Sigmoid colon (tissue), 7 donors: ENCODE results near the gene NME2. TPM values are rescaled to one million over a fixed set of nuclear protein-coding genes. Genes with fewer than 3 reads are reported as not detected.

Experiments
- DNase-seq: peaks from one replicate; pipeline ENCODE4 v3.0.0-alpha.2; 2019
- H3K27ac ChIP-seq, 4 donors: fragments of 200-600 bp; sonication (generic); one replicate each; pipeline ENCODE4 v1.5.1; 2016 to 2019; ENCODE audit warnings: mild to moderate bottlenecking in 1 of 4
- H3K27me3 ChIP-seq, 3 donors: fragments of 200-600 bp; sonication (generic); one replicate each; pipeline ENCODE4 v1.5.1; 2019; ENCODE audit warnings: mild to moderate bottlenecking in 1 of 3
- H3K36me3 ChIP-seq, 4 donors: fragments of 200-600 bp; sonication (generic); one replicate each; pipeline ENCODE4 v1.5.1; 2016 to 2019
- H3K4me1 ChIP-seq, 4 donors: fragments of 200-600 bp; sonication (generic); one replicate each; pipeline ENCODE4 v1.5.1; 2017 to 2019
- H3K4me3 ChIP-seq, 4 donors: fragments of 200-600 bp; sonication (generic); one replicate each; pipeline ENCODE4 v1.5.1; 2017 to 2019; ENCODE audit warnings: mild to moderate bottlenecking in 2 of 4, moderate library complexity in 1 of 4
- H3K9me3 ChIP-seq, 4 donors: fragments of 200-600 bp in 3 of 4; sonication (generic) in 3 of 4; one replicate each; pipeline versions ENCODE4 v1.5.1 to v1.6.1; 2013 to 2019
- EP300 ChIP-seq, 4 donors: sonication (generic); formaldehyde crosslinking; IDR thresholded peaks; one replicate each; pipeline ENCODE4 v1.6.1; 2017; ENCODE audit warnings: antibody characterized with exemption in 4 of 4
- POLR2A ChIP-seq, 2 donors: fragments of 450-650 bp; IDR thresholded peaks; one replicate each; pipeline ENCODE4 v1.6.1; 2016; ENCODE audit warnings: antibody characterized with exemption in 2 of 2, mild to moderate bottlenecking in 2 of 2, moderate library complexity in 2 of 2
- POLR2AphosphoS5 ChIP-seq, 4 donors: sonication (generic); formaldehyde crosslinking; IDR thresholded peaks; one replicate each; pipeline ENCODE4 v1.6.1; 2017; ENCODE audit warnings: antibody characterized with exemption in 4 of 4
- WGBS, 2 donors: extraction: QIAGEN DNeasy Blood & Tissue Kit; methylation state at CpG; one replicate each; pipeline ENCODE4 v1.1.7; 2013; 5-methylcytosine and 5-hydroxymethylcytosine counted together
- intact Hi-C: fragments of 100-400 bp; cut with DNase I; formaldehyde crosslinking; loops from one replicate; pipeline ENCODE4 v1.15.1; 2023
- polyA plus RNA-seq, 3 donors: library from polyadenylated mRNA; stranded (reverse); fragments of 200-250 nt; gene quantifications; one replicate each; pipeline ENCODE4 v1.2.3, GENCODE V29; 2013
- total RNA-seq, 4 donors: library from RNA; depleted of rRNA; stranded (reverse); fragments of >200 nt; gene quantifications; one replicate each; pipeline ENCODE4 v1.1.0, GENCODE V29; 2016
- TF ChIP-seq, protein P1 (sequence below), 4 experiments: fragments of 450-650 bp in 3 of 4; fragments of 200-600 bp in 1 of 4; IDR thresholded peaks; one replicate each; pipeline ENCODE4 v1.5.1; 2016 to 2019; ENCODE audit warnings: antibody characterized with exemption in 4 of 4, mild to moderate bottlenecking in 3 of 4, moderate library complexity in 2 of 4
- donor health status: healthy with polysubstance abuse.
- donor health status: Bipolar disorder and iron deficiency.
- donor health status: healthy.

NME2 gene
- total and polyA plus RNA-seq, 7 donors: 443 to 957 (median 532) TPM

- Histone ChIP-seq H3K27me3 (no peaks in the 10 kb centered on the region), H3K27ac (peak overlapping the region in 1 of 4 donors; percentile 19), H3K4me3 (no peak overlapping the region), H3K36me3 (no peaks in the 10 kb centered on the region), H3K9me3 (no peaks in the 10 kb centered on the region), H3K4me1 (peaks cover 0 to 5% (median 0%) of the 10 kb centered on the region in 4 donors)
- intact Hi-C loops: no loop called here
- TF ChIP-seq, protein P1, sequence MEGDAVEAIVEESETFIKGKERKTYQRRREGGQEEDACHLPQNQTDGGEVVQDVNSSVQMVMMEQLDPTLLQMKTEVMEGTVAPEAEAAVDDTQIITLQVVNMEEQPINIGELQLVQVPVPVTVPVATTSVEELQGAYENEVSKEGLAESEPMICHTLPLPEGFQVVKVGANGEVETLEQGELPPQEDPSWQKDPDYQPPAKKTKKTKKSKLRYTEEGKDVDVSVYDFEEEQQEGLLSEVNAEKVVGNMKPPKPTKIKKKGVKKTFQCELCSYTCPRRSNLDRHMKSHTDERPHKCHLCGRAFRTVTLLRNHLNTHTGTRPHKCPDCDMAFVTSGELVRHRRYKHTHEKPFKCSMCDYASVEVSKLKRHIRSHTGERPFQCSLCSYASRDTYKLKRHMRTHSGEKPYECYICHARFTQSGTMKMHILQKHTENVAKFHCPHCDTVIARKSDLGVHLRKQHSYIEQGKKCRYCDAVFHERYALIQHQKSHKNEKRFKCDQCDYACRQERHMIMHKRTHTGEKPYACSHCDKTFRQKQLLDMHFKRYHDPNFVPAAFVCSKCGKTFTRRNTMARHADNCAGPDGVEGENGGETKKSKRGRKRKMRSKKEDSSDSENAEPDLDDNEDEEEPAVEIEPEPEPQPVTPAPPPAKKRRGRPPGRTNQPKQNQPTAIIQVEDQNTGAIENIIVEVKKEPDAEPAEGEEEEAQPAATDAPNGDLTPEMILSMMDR (IDR thresholded peaks at IDR 0.05): no peak
- no peak for TF ChIP-seq EP300 (IDR thresholded peaks at IDR 0.05)
- no peak for TF ChIP-seq POLR2AphosphoS5 (IDR thresholded peaks at IDR 0.05)
- TF ChIP-seq POLR2A (IDR thresholded peaks at IDR 0.05): no peak
- 59 to 71% methylated on average over 3 of the region's 3 CpGs for WGBS, 2 donors
- no peak for DNase-seq
These were observed 38.1 kb upstream of the NME2 start for GRCh38 chr17:51128076-51128475.

- DNase-seq: no peak
- Histone ChIP-seq H3K27ac (peak overlapping the region in 2 of 4 donors; percentile 9 to 25), H3K4me3 (no peak overlapping the region), H3K4me1 (peaks cover 0 to 1% (median 0%) of the 10 kb centered on the region in 4 donors), H3K27me3 (no peaks in the 10 kb centered on the region), H3K36me3 (no peaks in the 10 kb centered on the region), H3K9me3 (no peaks in the 10 kb centered on the region)
- intact Hi-C loops: no loop called here
- TF ChIP-seq, protein P1 (IDR thresholded peaks at IDR 0.05): no peak
- TF ChIP-seq POLR2A (IDR thresholded peaks at IDR 0.05) (no peak), POLR2AphosphoS5 (IDR thresholded peaks at IDR 0.05) (no peak), EP300 (IDR thresholded peaks at IDR 0.05) (no peak)
These were observed 33.3 kb upstream of the NME2 start for GRCh38 chr17:51132964-51133319.

GRCh38 chr17:51133365-51133764, 32.8 kb upstream of the NME2 start:
- DNase-seq: no peak
- Histone ChIP-seq H3K9me3 (no peaks in the 10 kb centered on the region), H3K4me3 (no peak overlapping the region), H3K36me3 (no peaks in the 10 kb centered on the region), H3K27ac (peak overlapping the region in 2 of 4 donors; percentile 9 to 25), H3K27me3 (no peaks in the 10 kb centered on the region), H3K4me1 (no peaks in the 10 kb centered on the region)
- WGBS, 2 donors: 86 to 92% methylated on average over 2 of the region's 2 CpGs
- intact Hi-C loops: no loop called here
- no peak for TF ChIP-seq POLR2A (IDR thresholded peaks at IDR 0.05)

GRCh38 chr17:51135956-51136355, 30.3 kb upstream of the NME2 start:
- Histone ChIP-seq H3K4me3 (no peak overlapping the region), H3K9me3 (no peaks in the 10 kb centered on the region), H3K27me3 (no peaks in the 10 kb centered on the region), H3K4me1 (no peaks in the 10 kb centered on the region), H3K36me3 (no peaks in the 10 kb centered on the region), H3K27ac (no peak overlapping the region)
- WGBS, 2 donors: 94 to 95% methylated on average over 3 of the region's 3 CpGs
- TF ChIP-seq EP300 (IDR thresholded peaks at IDR 0.05): no peak
- intact Hi-C loops: no loop called here
- no peak for DNase-seq

GRCh38 chr17:51142597-51142996, 23.6 kb upstream of the NME2 start:
- Histone ChIP-seq H3K4me3 (no peak overlapping the region), H3K27ac (no peak overlapping the region), H3K27me3 (no peaks in the 10 kb centered on the region), H3K4me1 (no peaks in the 10 kb centered on the region), H3K9me3 (no peaks in the 10 kb centered on the region), H3K36me3 (no peaks in the 10 kb centered on the region)
- WGBS, 2 donors: 91 to 95% methylated on average over 2 of the region's 2 CpGs
- DNase-seq: no peak
- TF ChIP-seq POLR2A (IDR thresholded peaks at IDR 0.05): no peak
- TF ChIP-seq, protein P1 (IDR thresholded peaks at IDR 0.05): no peak
- no peak for TF ChIP-seq EP300 (IDR thresholded peaks at IDR 0.05)
- no peak for TF ChIP-seq POLR2AphosphoS5 (IDR thresholded peaks at IDR 0.05)
- intact Hi-C loops: no loop called here

DNA sequence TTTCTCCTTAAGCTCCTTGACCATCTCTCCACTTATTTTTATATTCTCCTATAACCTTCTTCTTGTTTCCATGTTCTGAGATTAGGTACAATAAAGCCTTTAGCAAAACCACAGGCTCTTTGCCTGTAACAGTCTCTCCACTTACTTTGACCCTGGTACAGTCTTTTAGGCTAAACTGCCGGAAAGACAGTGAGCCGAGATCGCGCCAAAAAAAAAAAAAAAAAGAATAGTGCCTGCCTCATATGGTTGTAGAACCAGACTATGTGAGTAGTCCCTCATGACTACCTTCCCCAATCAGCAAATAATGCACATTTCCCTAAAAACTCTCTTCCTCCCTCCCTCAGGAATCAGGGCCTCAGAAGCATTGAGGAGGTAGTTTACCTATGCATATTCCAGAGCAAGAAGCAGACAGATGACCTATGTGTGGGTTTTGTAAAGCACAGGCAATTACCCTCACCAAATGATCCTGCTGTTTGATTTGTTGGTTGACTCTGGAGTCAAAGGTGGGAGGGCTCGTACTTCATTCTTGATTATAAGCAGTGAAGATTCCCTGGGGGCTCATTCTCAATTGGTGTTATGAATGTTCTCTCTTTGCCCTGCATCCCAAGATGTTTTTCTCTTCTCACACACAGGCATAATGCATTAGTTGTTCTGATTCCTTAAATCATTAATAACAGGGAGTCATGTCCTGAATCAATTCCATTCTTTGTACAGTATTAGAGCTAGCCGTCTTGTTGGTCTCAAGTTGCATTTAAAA, 21.8 kb upstream of the NME2 start:
- H3K27me3 ChIP-seq: no peaks in the 10 kb centered on the region
- no peak overlapping the region for H3K4me3 ChIP-seq
- no peak for DNase-seq
- TF ChIP-seq, protein P1 (IDR thresholded peaks at IDR 0.05): no peak
- TF ChIP-seq POLR2AphosphoS5 (IDR thresholded peaks at IDR 0.05): no peak
- no peak for TF ChIP-seq POLR2A (IDR thresholded peaks at IDR 0.05)
- TF ChIP-seq EP300 (IDR thresholded peaks at IDR 0.05): no peak
- intact Hi-C loops: no loop called here
- no peaks in the 10 kb centered on the region for H3K9me3 ChIP-seq
- no peaks in the 10 kb centered on the region for H3K36me3 ChIP-seq
- H3K4me1 ChIP-seq: no peaks in the 10 kb centered on the region
- no peak overlapping the region for H3K27ac ChIP-seq
- WGBS, 2 donors: 67 to 82% methylated on average over 6 of the region's 6 CpGs
